NCI-H526 (cell line): ENCODE measurements around the gene KCTD10.

Experiments used
- DNase-seq, 2 experiments: peaks; one replicate each; lab custom pipeline; 2025; lab: John Stamatoyannopoulos, UW

The KCTD10 gene, protein sequence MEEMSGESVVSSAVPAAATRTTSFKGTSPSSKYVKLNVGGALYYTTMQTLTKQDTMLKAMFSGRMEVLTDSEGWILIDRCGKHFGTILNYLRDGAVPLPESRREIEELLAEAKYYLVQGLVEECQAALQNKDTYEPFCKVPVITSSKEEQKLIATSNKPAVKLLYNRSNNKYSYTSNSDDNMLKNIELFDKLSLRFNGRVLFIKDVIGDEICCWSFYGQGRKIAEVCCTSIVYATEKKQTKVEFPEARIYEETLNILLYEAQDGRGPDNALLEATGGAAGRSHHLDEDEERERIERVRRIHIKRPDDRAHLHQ

GRCh38 chr12:109477185-109477962 lies at the start of gene KCTD10, which contains the start of gene UBE3B:
Gene KCTD10, minus strand, starts transcription at chr12:109477300. Its CDS starts 38 bp downstream, at chr12:109477262.
Gene UBE3B, plus strand, starts transcription at chr12:109477634. Its CDS starts 5,918 bp downstream, at chr12:109483552.
- peak; percentile 71 to 90 for DNase-seq

DNA sequence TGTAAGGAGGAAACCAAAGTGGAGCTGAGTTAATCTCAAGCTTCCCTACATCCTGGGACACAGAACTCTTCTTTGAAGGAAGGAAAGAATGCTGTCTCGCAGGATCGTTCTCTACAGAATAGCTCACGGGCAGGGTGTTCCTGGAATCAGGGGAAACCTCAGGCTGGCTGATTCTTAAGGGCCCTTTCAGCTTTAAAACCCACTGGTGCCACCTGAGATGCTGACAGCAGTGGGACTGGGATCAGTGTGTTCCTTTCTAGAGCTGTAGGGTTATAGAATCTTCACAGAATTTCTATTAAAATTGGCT lies 48.1 kb upstream of the KCTD10 start:
- DNase-seq, result no peak

GRCh38 chr12:109524466-109525278 lies 47.6 kb upstream of the KCTD10 start:
- no peak for DNase-seq

- DNase-seq, result no peak
Measured at GRCh38 chr12:109523504-109523903, 46.4 kb upstream of the KCTD10 start.

DNA sequence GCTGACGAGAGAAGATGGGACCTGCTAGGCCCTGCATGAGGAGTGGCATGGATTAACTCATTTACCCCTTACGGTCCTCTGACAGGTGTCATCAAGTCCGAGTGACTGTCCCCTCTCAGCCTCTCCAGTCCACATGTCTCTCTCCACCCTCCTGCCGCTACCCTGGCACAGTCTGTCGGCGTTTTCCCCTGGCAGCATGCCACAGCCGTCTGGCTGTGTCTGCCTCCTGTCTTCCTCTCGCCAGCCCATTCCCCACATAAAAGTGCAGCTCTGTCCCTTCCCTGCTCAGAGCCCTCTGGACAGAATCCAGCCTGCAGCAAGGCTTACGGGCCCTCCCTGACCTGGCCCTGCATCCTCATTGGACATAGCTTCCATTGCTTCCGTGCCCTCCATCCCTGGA lies 46.0 kb upstream of the KCTD10 start:
- DNase-seq, result no peak

DNA sequence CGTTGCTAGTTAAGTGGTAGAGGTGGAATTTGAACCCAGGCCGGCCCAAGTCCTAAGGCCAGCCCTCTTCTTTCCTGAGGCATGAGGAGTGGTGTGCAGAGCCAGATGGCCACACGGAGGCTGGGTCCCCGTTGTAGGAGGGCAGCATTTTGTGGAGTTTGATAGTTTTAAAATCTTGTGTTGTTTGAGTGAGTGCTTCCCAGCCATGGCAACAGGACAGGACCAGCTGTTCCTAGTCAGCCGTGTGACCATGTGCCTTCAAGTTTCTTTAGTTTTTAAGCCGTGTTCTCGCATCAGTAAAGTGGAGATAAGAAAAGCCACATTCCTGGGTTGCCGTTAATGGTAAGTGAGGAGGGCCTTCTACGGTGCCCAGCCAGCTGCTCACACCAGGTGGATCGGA lies 44.7 kb upstream of the KCTD10 start:
- no peak for DNase-seq

DNA sequence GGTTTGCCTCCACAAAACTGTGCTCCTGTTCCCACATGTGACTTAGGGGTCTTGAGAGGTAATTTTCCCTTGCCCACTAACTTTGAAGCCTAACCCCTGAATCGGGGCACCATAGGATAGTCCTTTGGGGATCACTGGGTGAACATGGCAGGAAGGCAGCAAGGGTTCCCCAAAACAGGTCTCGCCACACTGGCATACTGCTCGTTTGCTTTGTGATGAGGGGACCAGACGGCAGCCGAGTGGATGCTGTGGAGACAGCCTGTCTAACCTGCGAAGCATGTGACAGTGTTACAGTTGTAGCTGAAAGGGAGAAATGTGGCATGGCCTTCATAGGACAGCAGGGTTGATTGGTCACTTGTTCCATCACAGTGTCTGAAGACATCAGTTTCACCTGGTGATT lies 42.7 kb upstream of the KCTD10 start:
- DNase-seq, result no peak

DNA sequence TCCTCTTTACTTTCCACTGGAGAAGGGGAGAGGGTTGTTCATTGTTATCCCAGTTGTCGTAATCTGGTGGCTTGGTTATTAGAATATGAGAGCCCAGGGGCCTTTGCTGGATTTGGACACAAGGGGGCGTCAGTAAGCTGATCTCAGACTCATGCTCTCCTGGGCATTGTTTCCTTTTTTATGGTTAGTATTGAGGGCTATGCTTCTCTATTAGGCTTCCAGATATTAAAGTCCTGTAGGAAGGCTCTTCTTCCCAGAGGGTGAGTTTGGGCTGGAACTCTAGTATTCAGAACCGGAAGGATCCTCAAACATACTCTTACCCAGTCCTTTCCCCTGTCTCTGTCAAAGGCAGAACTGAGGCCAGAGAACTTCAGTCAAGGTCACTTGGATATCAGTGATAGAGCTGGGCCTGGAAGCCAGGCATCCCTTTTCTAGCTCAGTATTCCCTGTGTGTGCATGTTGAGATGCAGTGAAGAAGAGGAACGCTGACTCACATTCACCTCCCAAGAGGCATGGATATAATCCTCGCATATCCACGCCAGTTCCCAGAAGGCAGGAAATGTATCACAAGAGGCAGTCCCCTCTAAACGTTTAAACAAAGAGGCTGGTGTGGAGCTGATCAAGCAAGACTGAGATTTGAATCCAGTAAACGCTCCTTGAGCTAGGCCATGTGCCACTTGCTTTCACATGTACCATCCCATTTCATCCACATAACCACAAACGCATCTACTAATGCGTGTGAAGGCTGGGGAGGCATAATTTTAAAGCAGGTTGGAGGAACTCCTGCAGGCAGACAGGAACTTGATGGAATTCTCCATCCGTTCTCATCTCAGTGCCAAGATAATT lies 41.9 kb upstream of the KCTD10 start:
- DNase-seq, result peak; percentile 32 to 83

DNA sequence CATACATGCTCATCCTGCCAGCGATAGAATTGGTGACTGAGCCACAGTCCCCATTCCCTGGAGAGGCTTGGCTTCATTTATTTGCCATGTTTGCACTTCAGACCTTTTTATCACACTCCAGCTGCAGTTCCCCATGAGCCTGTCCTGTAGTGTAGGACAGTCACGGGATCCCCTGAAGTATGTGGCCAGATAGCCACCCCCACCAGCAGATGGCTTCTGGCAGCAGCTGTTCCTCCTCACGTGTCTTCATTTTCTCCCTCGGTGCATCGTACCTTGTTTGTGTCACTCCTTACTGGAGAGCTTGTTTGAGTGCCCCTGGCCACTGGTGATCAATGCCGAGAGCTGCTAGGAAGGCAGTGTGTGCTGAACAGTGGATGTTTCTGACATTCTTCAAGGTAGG lies 40.5 kb upstream of the KCTD10 start:
- no peak for DNase-seq

GRCh38 chr12:109513977-109514376 lies 36.9 kb upstream of the KCTD10 start:
- DNase-seq, result no peak

GRCh38 chr12:109513051-109513450 lies 36.0 kb upstream of the KCTD10 start:
- no peak for DNase-seq

DNA sequence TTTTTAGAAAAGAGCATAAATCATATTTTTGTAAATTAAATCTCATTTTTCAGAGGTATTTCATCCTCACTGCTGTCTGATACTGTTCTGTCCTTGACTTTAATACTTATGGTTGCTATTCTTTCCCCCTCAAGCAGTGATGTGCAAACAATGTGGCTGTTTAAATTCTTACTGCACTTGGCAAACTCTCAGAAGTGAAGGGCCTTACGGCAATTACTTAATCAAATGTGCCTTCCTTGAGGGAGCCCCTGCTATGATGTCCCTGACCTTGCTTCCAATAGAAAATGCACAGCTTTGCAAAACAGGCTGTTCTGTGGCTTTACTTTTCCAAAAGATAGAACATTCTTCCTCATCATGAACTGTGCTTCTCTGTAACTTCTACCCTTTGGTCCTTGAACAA lies 35.5 kb upstream of the KCTD10 start:
- DNase-seq, result no peak

GRCh38 chr12:109510196-109510595 lies 33.1 kb upstream of the KCTD10 start:
- DNase-seq, result no peak

DNA sequence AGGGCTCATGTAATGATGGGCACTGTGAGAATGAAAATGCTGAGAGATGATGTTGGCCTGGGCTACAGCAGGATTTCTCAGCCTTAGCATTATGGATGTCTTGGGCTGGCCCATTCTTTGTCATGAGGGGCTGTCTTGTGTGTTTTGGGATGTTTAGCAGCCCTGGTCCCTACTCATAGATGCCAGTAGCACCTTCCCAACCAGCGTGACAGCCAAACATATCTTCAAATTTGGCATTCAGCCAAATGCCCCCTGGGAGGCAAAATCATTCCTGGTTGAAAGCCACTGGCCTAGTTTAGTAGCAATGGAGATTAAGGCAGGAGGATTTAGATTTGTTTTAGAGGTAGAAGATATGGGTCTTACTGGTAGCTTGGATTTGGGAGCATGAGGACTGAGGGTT lies 27.0 kb upstream of the KCTD10 start:
- DNase-seq, result no peak

GRCh38 chr12:109503611-109504010 lies 26.5 kb upstream of the KCTD10 start:
- DNase-seq, result no peak

DNA sequence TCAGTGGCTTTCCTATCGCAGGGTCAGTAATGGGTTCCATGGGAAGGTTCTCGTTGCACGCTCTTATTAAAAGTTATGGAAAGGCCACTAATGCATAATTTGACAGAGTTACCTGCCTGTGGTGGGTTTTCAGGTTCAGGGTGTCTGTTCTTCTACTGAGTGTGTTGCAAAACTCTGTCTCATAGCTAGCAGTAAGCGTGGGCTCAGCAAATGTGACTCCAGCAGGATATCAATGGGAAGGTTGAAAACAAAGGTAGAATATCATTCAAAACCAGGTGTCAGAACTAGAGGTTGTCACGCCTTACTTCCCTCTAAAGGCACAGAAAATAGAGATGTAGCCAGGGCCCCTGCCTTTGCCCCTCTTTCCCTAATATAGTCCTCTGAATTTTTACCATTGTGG lies 25.2 kb upstream of the KCTD10 start:
- DNase-seq, result no peak

GRCh38 chr12:109501299-109501698 lies 24.2 kb upstream of the KCTD10 start:
- no peak for DNase-seq

DNA sequence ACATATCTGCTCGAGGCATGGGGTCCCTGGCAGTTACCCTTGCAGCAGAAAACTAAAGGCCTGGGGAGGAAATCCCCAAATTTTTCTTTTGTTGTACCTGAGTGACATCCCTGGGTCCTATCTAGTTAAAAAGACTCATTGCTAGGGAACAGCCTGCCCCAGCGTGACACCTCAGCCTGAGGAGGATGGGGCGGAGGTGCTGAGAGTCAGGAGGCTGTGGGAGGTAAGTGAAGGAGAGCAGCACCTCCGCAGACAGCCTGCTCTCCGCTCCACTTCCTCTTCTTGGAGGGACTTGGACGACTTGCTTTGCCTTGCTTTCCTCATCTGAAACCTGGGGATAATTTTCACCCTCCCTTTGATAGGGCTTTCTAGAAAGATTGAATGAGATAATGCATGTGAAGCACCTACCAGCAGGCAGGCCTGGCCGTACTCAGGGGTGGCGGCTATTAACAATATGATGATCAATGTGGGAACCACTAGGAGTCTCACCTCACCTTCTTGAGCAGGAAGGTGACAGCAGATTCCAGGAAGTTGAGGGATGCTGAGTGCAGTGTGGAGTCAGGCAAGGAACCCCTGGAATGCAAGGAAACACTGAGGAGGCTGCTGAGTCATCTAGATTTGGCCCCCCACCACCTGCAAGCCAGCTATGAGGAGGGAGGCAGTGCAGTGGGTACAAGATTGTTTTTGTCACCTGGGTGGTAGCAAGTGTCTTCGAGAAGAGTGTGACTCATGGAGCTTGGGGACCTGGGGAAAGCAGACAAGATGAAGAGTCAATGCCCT lies 23.5 kb upstream of the KCTD10 start:
- no peak for DNase-seq

DNA sequence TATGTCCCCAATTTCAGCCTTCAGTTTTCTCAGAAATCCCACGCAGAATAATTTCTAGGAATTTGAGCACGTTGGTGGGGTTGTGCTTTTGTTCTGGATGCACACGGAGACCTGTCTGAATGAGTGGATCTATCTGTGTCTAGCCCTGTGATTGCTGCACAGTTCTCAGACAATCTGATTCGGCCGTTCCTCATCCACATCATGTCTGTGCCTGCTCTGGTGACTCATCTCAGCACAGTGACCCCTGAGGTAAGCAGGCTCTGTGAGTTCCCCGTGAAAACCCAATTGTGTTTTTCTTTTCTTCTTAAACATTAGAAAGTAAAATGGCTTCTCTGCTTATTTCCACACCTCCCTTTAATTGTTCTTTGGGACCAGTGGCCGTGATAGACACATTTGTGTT lies 20.6 kb upstream of the KCTD10 start:
- DNase-seq, result no peak

GRCh38 chr12:109496306-109496705 lies 19.2 kb upstream of the KCTD10 start:
- no peak for DNase-seq

DNA sequence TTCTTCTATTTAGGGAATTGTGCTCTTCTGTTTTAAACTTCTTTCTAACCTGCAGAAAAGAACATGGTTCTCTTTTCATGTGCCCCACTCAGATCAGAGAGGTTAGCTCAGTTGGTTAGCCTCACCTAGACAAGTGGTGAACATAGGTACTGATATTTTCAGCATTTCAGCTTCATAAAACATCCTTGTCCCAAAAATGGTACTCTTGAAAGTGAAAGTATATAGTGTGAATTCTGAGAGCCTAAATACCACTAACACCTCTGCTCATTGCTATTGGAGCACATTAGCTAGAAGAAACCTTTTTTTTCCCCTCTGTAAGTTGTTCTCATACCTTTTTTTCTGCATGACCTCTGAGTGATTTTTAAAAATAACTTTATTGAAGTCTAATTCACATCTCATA lies 17.9 kb upstream of the KCTD10 start:
- no peak for DNase-seq
